ENCODE results near the gene LHFPL6.

DNA sequence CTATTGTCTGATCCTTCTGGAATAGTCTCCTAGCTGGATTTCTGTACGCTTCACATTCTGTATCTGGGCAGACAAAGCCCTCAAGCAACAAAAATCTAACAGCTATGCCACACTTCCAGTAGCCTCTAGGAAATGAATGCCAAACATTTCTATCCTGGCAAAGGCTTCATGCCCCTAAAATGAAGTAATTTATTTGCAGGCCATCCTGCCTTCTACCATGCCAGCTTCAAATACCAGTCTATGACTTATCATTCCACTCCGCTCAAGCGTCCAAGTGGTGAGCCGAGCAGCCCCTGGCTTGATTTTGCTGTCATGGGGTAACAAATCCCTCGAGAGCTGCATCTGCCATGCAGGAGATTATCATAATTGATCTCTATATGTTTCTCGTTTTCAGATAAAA, 86.9 kb downstream of the LHFPL6 start:
- TF ChIP-seq POLR2A (IDR thresholded peaks at IDR 0.05): no peak
- no peak for TF ChIP-seq CTCF (IDR thresholded peaks at IDR 0.05 in 8 of 11, conservative IDR thresholded peaks at IDR 0.05 in 3 of 11)
- TF ChIP-seq POLR2AphosphoS5 (IDR thresholded peaks at IDR 0.05): no peak
